Endothelial cell of umbilical vein (primary cell): ENCODE data around the gene GTSE1. TPM values are rescaled to one million over a fixed set of nuclear protein-coding genes. Genes with fewer than 3 reads are reported as not detected.

Source experiments
- BruUV-seq: library from RNA; stranded (reverse); fragments of 400-500 nt; replicated peaks from 2 replicates; lab custom pipeline; 2021; lab: Mats Ljungman, UMichigan
- CTCF ChIA-PET: fragments of 300-600, 350-600 bp; sonication (Branson Sonifier 250); formaldehyde crosslinking; loops from one replicate; lab custom pipeline; 2021; ENCODE audit warnings: antibody characterized with exemption, inconsistent platforms; lab: Charles Lee
- POLR2A ChIA-PET: fragments of 300-600, 350-600 bp; sonication (Branson Sonifier 250); formaldehyde crosslinking; loops from one replicate; lab custom pipeline; 2021; ENCODE audit warnings: antibody characterized with exemption, inconsistent platforms; lab: Charles Lee
- DNase-seq: peaks from one replicate; pipeline ENCODE4 v3.0.0-alpha.2; 2011; ENCODE audit warnings: low read depth, low spot score
- FAIRE-seq: peaks from 2 replicates; lab custom pipeline; 2011; peaks lifted over from hg19 to GRCh38; lab: Jason Lieb, UNC
- H2AFZ ChIP-seq: 2 replicates; pipeline ENCODE4 v1.6.0; 2012; ENCODE audit warnings: low read depth, low read length, control low read depth, inconsistent platforms
- H3K27ac ChIP-seq: 2 replicates; pipeline ENCODE4 v1.5.1; 2011; ENCODE audit warnings: low read depth, mild to moderate bottlenecking, control low read depth, low read length, moderate library complexity; ENCODE audit not compliant: insufficient read depth
- H3K27me3 ChIP-seq, 2 experiments: 2 replicates each; pipeline versions ENCODE4 v1.6.0 to v1.6.1; 2011; ENCODE audit warnings: low read length in 2 of 2, mixed read lengths in 1 of 2; ENCODE audit not compliant: control insufficient read depth in 2 of 2, insufficient read depth in 2 of 2
- H3K36me3 ChIP-seq, 2 experiments: 2 replicates in 1 of 2; 3 replicates in 1 of 2; pipeline ENCODE4 v1.5.1; 2011; ENCODE audit warnings: low read length in 2 of 2, mild to moderate bottlenecking in 1 of 2, moderate library complexity in 1 of 2; ENCODE audit not compliant: control insufficient read depth in 2 of 2, insufficient read depth in 2 of 2; ENCODE audit errors: extremely low read depth in 1 of 2
- H3K4me1 ChIP-seq: 3 replicates; pipeline ENCODE4 v1.5.1; 2011; ENCODE audit warnings: mild to moderate bottlenecking, low read length; ENCODE audit not compliant: control insufficient read depth, insufficient read depth; ENCODE audit errors: extremely low read depth
- H3K4me2 ChIP-seq: 2 replicates; pipeline ENCODE4 v1.6.1; 2011; ENCODE audit warnings: low read length, control low read depth, mixed read lengths; ENCODE audit not compliant: insufficient read depth
- H3K4me3 ChIP-seq, 3 experiments: fragments of 200-600 bp in 1 of 3; sonication (generic), shearing (Covaris generic) in 1 of 3; replicated peaks in 1 of 3; 2 replicates each; pipeline ENCODE4 v1.5.1; 2011 to 2016; ENCODE audit warnings: control low read depth in 3 of 3, low read length in 3 of 3, mild to moderate bottlenecking in 2 of 3, inconsistent platforms in 1 of 3, low read depth in 1 of 3, moderate library complexity in 1 of 3; ENCODE audit not compliant: insufficient read depth in 1 of 3
- H3K79me2 ChIP-seq: 2 replicates; pipeline ENCODE4 v1.6.0; 2012; ENCODE audit warnings: low read length, inconsistent platforms; ENCODE audit not compliant: control insufficient read depth, insufficient read depth
- H3K9ac ChIP-seq: replicated peaks from 2 replicates; pipeline ENCODE3; 2011; ENCODE audit warnings: low read length, control low read depth; ENCODE audit not compliant: insufficient read depth; ENCODE audit errors: extremely low read depth
- H3K9me1 ChIP-seq: replicated peaks from 3 replicates; pipeline ENCODE4 v1.6.0; 2011; ENCODE audit warnings: mild to moderate bottlenecking, low read length; ENCODE audit not compliant: control insufficient read depth, insufficient read depth; ENCODE audit errors: extremely low read depth
- H3K9me3 ChIP-seq: replicated peaks from 2 replicates; pipeline ENCODE4 v1.5.1; 2012; ENCODE audit warnings: low read length, inconsistent platforms; ENCODE audit not compliant: control insufficient read depth, insufficient read depth
- H4K20me1 ChIP-seq: replicated peaks from 2 replicates; pipeline ENCODE3; 2011; ENCODE audit warnings: mild to moderate bottlenecking, low read length; ENCODE audit not compliant: control insufficient read depth, insufficient read depth; ENCODE audit errors: extremely low read depth
- EZH2 ChIP-seq: IDR thresholded peaks from 2 replicates; pipeline ENCODE4 v1.6.1; 2012; ENCODE audit warnings: borderline replicate concordance, low read depth, mild to moderate bottlenecking, moderate library complexity, low read length, inconsistent platforms; ENCODE audit not compliant: severe bottlenecking
- FOS ChIP-seq: IDR thresholded peaks from 2 replicates; pipeline ENCODE4 v1.6.1; 2011; ENCODE audit warnings: mild to moderate bottlenecking, low read length, moderate library complexity, borderline replicate concordance; ENCODE audit not compliant: insufficient read depth
- GATA2 ChIP-seq: IDR thresholded peaks from 2 replicates; pipeline ENCODE4 v1.7.0; 2011; ENCODE audit warnings: low read depth, mild to moderate bottlenecking, moderate library complexity, mixed read lengths, low read length; ENCODE audit not compliant: insufficient read length, insufficient read depth
- JUN ChIP-seq: IDR thresholded peaks from 2 replicates; pipeline ENCODE4 v1.6.1; 2011; ENCODE audit warnings: borderline replicate concordance, low read depth; ENCODE audit not compliant: insufficient read length, insufficient read depth
- MAX ChIP-seq: IDR thresholded peaks from 2 replicates; pipeline ENCODE4 v1.6.1; 2011; ENCODE audit not compliant: insufficient read depth, insufficient read length
- MYC ChIP-seq: IDR thresholded peaks from one replicate; pipeline ENCODE4 v1.6.1; 2011; ENCODE audit warnings: mild to moderate bottlenecking, low read depth, low read length
- POLR2A ChIP-seq: IDR thresholded peaks from 2 replicates; pipeline ENCODE4 v1.6.1; 2012; ENCODE audit warnings: low read depth, mild to moderate bottlenecking, control low read depth, low read length
- POLR2AphosphoS5 ChIP-seq: IDR thresholded peaks from 2 replicates; pipeline ENCODE4 v1.6.1; 2012; ENCODE audit warnings: low read depth, mild to moderate bottlenecking, control low read depth, low read length, moderate library complexity; ENCODE audit not compliant: insufficient read depth
- dilution Hi-C: fragments of 300-500 bp; cut with MboI; formaldehyde crosslinking; loops from one replicate; pipeline ENCODE4 v1.15.0; 2019; ENCODE audit warnings: low sequenced_read_pairs; ENCODE audit not compliant: extremely low pct_ligation_motif_present
- intact Hi-C: fragments of 100-400 bp; cut with micrococcal nuclease; formaldehyde crosslinking; loops from one replicate; pipeline ENCODE4 v1.10.0; 2022
- polyA plus RNA-seq, 4 experiments: library from polyadenylated mRNA; depleted of rRNA in 3 of 4; stranded (reverse) in 3 of 4; unstranded in 1 of 4; fragments of >200 nt; gene quantifications; 2 replicates each; pipeline versions ENCODE4 v1.2.1 to v1.2.3, GENCODE V29; 2011 to 2012; ENCODE audit warnings: missing spikeins in 1 of 4
- total RNA-seq: library from RNA; stranded (reverse); gene quantifications from 2 replicates; pipeline ENCODE4 v1.2.3, GENCODE V29; 2021
- TF ChIP-seq, protein P1 (sequence below), 2 donors: IDR thresholded peaks; 1 replicate in 1 of 2; 2 replicates in 1 of 2; pipeline ENCODE4 v1.5.1; 2011; ENCODE audit warnings: low read length in 2 of 2, mild to moderate bottlenecking in 2 of 2, moderate library complexity in 2 of 2, control low read depth in 1 of 2, inconsistent platforms in 1 of 2, low read depth in 1 of 2; ENCODE audit not compliant: insufficient read depth in 1 of 2; ENCODE audit errors: extremely low read depth in 1 of 2

The GTSE1 gene
- total and polyA plus RNA-seq, 2 donors (not counting 3 experiments of a cell fraction or from before 2014, with no cell fraction given): 25.9 to 57.2 TPM

DNA sequence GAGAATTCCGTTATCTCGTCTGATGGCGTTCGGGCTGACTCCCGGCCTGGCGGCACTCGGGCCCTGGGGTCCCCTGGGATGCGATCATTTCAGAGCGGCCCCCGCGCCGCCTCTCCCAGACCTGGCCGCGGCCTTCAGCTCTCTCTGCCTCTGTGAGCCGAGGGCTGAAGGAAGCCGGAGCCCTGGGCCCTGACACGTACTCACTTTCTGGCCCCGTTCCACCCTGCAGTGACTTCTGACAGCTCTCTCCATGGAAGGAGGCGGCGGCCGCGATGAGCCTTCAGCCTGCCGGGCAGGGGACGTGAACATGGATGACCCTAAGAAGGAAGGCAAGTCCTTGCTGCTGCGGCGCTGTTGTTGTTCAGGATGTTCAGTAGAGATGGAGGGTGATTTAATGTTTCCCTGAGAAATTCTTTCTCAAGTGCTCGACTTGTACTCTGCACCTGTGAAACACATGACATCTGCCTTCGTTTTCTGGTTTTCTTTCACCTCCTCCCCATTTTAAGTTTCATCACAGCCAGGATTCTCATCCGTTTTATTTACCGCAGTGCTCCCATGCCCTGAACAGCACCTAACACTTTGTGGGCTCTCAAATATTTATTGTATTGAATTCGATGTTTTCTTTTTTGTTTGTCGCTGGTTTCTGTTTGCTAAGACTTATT lies 612 bp downstream of the GTSE1 start:
- ChIA-PET CTCF (interaction anchor here (1.0 to 3.0 kb wide), 4 partner anchors 47 to 177 kb away, joined by 3 to 12 read pairs (median 4); partner anchors contain the start of gene CDPF1), POLR2A (no interaction called here)
- Histone ChIP-seq H3K4me2 (peak overlapping the region; percentile 46), H3K9ac (peak overlapping the region; percentile 54), H4K20me1 (no peaks in the 10 kb centered on the region), H3K9me1 (no peaks in the 10 kb centered on the region), H3K36me3 (peaks cover 6 to 16% of the 10 kb centered on the region in 2 experiments), H3K27me3 (no peaks in the 10 kb centered on the region), H3K9me3 (no peaks in the 10 kb centered on the region), H3K27ac (peak overlapping the region; percentile 65), H3K4me1 (peaks cover 14% of the 10 kb centered on the region), H2AFZ (peak overlapping the region; percentile 47), H3K4me3 (peak overlapping the region; percentile 42 to 75 (median 73)), H3K79me2 (peaks cover 48% of the 10 kb centered on the region)
- TF ChIP-seq MAX (no peak), FOS (no peak), POLR2AphosphoS5 (no peak), EZH2 (no peak), POLR2A (no peak), JUN (no peak), GATA2 (no peak), MYC (no peak)
- TF ChIP-seq, protein P1, sequence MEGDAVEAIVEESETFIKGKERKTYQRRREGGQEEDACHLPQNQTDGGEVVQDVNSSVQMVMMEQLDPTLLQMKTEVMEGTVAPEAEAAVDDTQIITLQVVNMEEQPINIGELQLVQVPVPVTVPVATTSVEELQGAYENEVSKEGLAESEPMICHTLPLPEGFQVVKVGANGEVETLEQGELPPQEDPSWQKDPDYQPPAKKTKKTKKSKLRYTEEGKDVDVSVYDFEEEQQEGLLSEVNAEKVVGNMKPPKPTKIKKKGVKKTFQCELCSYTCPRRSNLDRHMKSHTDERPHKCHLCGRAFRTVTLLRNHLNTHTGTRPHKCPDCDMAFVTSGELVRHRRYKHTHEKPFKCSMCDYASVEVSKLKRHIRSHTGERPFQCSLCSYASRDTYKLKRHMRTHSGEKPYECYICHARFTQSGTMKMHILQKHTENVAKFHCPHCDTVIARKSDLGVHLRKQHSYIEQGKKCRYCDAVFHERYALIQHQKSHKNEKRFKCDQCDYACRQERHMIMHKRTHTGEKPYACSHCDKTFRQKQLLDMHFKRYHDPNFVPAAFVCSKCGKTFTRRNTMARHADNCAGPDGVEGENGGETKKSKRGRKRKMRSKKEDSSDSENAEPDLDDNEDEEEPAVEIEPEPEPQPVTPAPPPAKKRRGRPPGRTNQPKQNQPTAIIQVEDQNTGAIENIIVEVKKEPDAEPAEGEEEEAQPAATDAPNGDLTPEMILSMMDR (IDR thresholded peaks at IDR 0.05; ENCODE audit: extremely low read depth in 1 of 2, insufficient read depth in 1 of 2, low read depth in 1 of 2, low read length in 2 of 2): no peak
- intact Hi-C loops: loop anchor here (1.0 to 5.0 kb wide), 4 partner anchors 30 to 300 kb away; partner anchors contain the start of genes CDPF1 and TRMU
- DNase-seq (peak; percentile 46), FAIRE-seq (peak; percentile 64)
- dilution Hi-C loops: no loop called here
- TSS peak; percentile 38 for BruUV-seq
